ENCODE data around the gene ITGA4.

DNA sequence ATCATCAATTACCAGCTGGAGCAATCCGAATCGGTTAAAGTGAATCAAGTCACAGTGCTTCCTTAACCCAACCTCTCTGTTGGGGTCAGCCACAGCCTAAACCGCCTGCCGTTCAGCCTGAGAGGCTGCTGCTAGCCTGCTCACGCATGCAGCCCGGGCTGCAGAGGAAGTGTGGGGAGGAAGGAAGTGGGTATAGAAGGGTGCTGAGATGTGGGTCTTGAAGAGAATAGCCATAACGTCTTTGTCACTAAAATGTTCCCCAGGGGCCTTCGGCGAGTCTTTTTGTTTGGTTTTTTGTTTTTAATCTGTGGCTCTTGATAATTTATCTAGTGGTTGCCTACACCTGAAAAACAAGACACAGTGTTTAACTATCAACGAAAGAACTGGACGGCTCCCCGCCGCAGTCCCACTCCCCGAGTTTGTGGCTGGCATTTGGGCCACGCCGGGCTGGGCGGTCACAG lies 496 bp upstream of the ITGA4 start:
- TF ChIP-seq, protein P1, sequence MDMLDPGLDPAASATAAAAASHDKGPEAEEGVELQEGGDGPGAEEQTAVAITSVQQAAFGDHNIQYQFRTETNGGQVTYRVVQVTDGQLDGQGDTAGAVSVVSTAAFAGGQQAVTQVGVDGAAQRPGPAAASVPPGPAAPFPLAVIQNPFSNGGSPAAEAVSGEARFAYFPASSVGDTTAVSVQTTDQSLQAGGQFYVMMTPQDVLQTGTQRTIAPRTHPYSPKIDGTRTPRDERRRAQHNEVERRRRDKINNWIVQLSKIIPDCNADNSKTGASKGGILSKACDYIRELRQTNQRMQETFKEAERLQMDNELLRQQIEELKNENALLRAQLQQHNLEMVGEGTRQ (IDR thresholded peaks at IDR 0.05; ENCODE audit: low read depth, low read length): no peak
- TF ChIP-seq, protein P1 (CRISPR knock-in tag; IDR thresholded peaks at IDR 0.05; ENCODE audit: borderline replicate concordance): no peak
- TF ChIP-seq NR2F6 (IDR thresholded peaks at IDR 0.05): no peak
- TF ChIP-seq NR2F6 (CRISPR knock-in tag; IDR thresholded peaks at IDR 0.05): no peak
- TF ChIP-seq, protein P2, sequence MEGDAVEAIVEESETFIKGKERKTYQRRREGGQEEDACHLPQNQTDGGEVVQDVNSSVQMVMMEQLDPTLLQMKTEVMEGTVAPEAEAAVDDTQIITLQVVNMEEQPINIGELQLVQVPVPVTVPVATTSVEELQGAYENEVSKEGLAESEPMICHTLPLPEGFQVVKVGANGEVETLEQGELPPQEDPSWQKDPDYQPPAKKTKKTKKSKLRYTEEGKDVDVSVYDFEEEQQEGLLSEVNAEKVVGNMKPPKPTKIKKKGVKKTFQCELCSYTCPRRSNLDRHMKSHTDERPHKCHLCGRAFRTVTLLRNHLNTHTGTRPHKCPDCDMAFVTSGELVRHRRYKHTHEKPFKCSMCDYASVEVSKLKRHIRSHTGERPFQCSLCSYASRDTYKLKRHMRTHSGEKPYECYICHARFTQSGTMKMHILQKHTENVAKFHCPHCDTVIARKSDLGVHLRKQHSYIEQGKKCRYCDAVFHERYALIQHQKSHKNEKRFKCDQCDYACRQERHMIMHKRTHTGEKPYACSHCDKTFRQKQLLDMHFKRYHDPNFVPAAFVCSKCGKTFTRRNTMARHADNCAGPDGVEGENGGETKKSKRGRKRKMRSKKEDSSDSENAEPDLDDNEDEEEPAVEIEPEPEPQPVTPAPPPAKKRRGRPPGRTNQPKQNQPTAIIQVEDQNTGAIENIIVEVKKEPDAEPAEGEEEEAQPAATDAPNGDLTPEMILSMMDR (CRISPR knock-in tag; IDR thresholded peaks at IDR 0.05): no peak

Data from HepG2 (cell line).